Keratinocyte (primary cell): Measurements from ENCODE around the gene ZNF644. TPM values are rescaled to one million over a fixed set of nuclear protein-coding genes. Genes with fewer than 3 reads are reported as not detected.
"Not testable (repeated sequence)": the region's sequence is repeated elsewhere in the genome, so short reads cannot be mapped to it uniquely, and the experiment has no call there.

Experiments used
- DNase-seq: peaks from one replicate; pipeline ENCODE4 v3.0.0-alpha.2; 2011; ENCODE audit warnings: low read depth, missing footprints, low spot score
- FAIRE-seq: peaks from 2 replicates; lab custom pipeline; 2011; peaks lifted over from hg19 to GRCh38; lab: Jason Lieb, UNC
- H2AFZ ChIP-seq: 2 replicates; pipeline ENCODE4 v1.6.0; 2012; ENCODE audit warnings: low read length, control low read depth, inconsistent platforms; ENCODE audit not compliant: control insufficient read depth
- H3K27ac ChIP-seq: 2 replicates; pipeline ENCODE4 v1.5.1; 2011; ENCODE audit warnings: low read length; ENCODE audit not compliant: control insufficient read depth, insufficient read depth
- H3K27me3 ChIP-seq: 3 replicates; pipeline ENCODE4 v1.6.0; 2011; ENCODE audit warnings: low read length; ENCODE audit not compliant: control insufficient read depth, insufficient read depth; ENCODE audit errors: extremely low read depth
- H3K36me3 ChIP-seq, 2 experiments: 2 replicates in 1 of 2; 3 replicates in 1 of 2; pipeline ENCODE4 v1.5.1; 2011; ENCODE audit warnings: low read length in 2 of 2, mild to moderate bottlenecking in 1 of 2; ENCODE audit not compliant: control insufficient read depth in 2 of 2, insufficient read depth in 2 of 2; ENCODE audit errors: extremely low read depth in 1 of 2
- H3K4me1 ChIP-seq: 3 replicates; pipeline ENCODE4 v1.5.1; 2011; ENCODE audit warnings: low read length; ENCODE audit not compliant: control insufficient read depth, insufficient read depth; ENCODE audit errors: extremely low read depth
- H3K4me2 ChIP-seq: 3 replicates; pipeline ENCODE4 v1.6.0; 2011; ENCODE audit warnings: low read depth, low read length; ENCODE audit not compliant: control insufficient read depth, insufficient read depth; ENCODE audit errors: extremely low read depth
- H3K4me3 ChIP-seq, 3 experiments: fragments of 200-600 bp in 1 of 3; sonication (generic) in 1 of 3; 2 replicates in 2 of 3; 3 replicates in 1 of 3; pipeline ENCODE4 v1.5.1; 2011 to 2016; ENCODE audit warnings: low read length in 3 of 3, mild to moderate bottlenecking in 3 of 3, control low read depth in 2 of 3, inconsistent platforms in 1 of 3, low read depth in 1 of 3, mixed read lengths in 1 of 3, mixed run types in 1 of 3, moderate library complexity in 1 of 3; ENCODE audit not compliant: control insufficient read depth in 2 of 3, insufficient read depth in 2 of 3; ENCODE audit errors: extremely low read depth in 1 of 3
- H3K79me2 ChIP-seq: 2 replicates; pipeline ENCODE4 v1.6.0; 2012; ENCODE audit warnings: low read length; ENCODE audit not compliant: control insufficient read depth, insufficient read depth
- H3K9ac ChIP-seq: 3 replicates; pipeline ENCODE4 v1.6.0; 2011; ENCODE audit warnings: low read length; ENCODE audit not compliant: control insufficient read depth, insufficient read depth; ENCODE audit errors: extremely low read depth
- H3K9me1 ChIP-seq: 3 replicates; pipeline ENCODE4 v1.6.0; 2011; ENCODE audit warnings: low read length; ENCODE audit not compliant: control insufficient read depth, insufficient read depth; ENCODE audit errors: extremely low read depth
- H3K9me3 ChIP-seq: 2 replicates; pipeline ENCODE4 v1.5.1; 2012; ENCODE audit warnings: low read depth, low read length; ENCODE audit not compliant: control insufficient read depth
- H4K20me1 ChIP-seq: 3 replicates; pipeline ENCODE4 v1.6.0; 2011; ENCODE audit warnings: low read length; ENCODE audit not compliant: control insufficient read depth, insufficient read depth; ENCODE audit errors: extremely low read depth
- CTCF ChIP-seq, 3 experiments: IDR thresholded peaks in 1 of 3; conservative IDR thresholded peaks in 1 of 3; optimal IDR thresholded peaks in 1 of 3; 2 replicates in 2 of 3; 3 replicates in 1 of 3; pipeline versions ENCODE3 to v1.5.1; 2011; ENCODE audit warnings: low read length in 3 of 3, mild to moderate bottlenecking in 3 of 3, moderate library complexity in 2 of 3, control low read depth in 1 of 3, inconsistent platforms in 1 of 3; ENCODE audit not compliant: insufficient read depth in 2 of 3; ENCODE audit errors: extremely low read depth in 1 of 3
- EZH2 ChIP-seq: IDR thresholded peaks from one replicate; pipeline ENCODE4 v1.6.1; 2012; ENCODE audit warnings: inconsistent platforms, mild to moderate bottlenecking, low read length, moderate library complexity
- dilution Hi-C: fragments of 300-500 bp; cut with MboI; formaldehyde crosslinking; loops from one replicate; pipeline ENCODE4 v1.7.0; 2020; ENCODE audit warnings: low sequenced_read_pairs; ENCODE audit not compliant: extremely low pct_ligation_motif_present
- polyA plus RNA-seq, 5 experiments: library from polyadenylated mRNA; depleted of rRNA in 3 of 5; stranded (reverse) in 3 of 5; stranded (forward) in 1 of 5; unstranded in 1 of 5; fragments of >200 nt; gene quantifications; 1 replicate in 1 of 5; 2 replicates in 3 of 5; 3 replicates in 1 of 5; pipeline versions ENCODE4 v1.2.1 to v1.2.3, GENCODE V29; 2011 to 2012; ENCODE audit warnings: missing spikeins in 2 of 5, low read depth in 1 of 5, low replicate concordance in 1 of 5

Gene ZNF644
- polyA plus RNA-seq, 1 donor (not counting 4 experiments of a cell fraction or from before 2014, with no cell fraction given) = 19.1 TPM

GRCh38 chr1:91054780-91055481 lies 33.1 kb upstream of the ZNF644 start:
- H3K9ac ChIP-seq = no peak overlapping the region
- no peaks in the 10 kb centered on the region for H3K4me1 ChIP-seq
- H3K79me2 ChIP-seq = no peaks in the 10 kb centered on the region
- no peaks in the 10 kb centered on the region for H3K27me3 ChIP-seq
- dilution Hi-C loops = no loop called here
- H3K9me3 ChIP-seq = no peaks in the 10 kb centered on the region
- H4K20me1 ChIP-seq = no peaks in the 10 kb centered on the region
- H3K27ac ChIP-seq = no peak overlapping the region
- DNase-seq = no peak
- H3K36me3 ChIP-seq = no peaks in the 10 kb centered on the region
- no peak overlapping the region for H2AFZ ChIP-seq
- no peak overlapping the region for H3K4me3 ChIP-seq
- H3K9me1 ChIP-seq = no peaks in the 10 kb centered on the region
- no peak for FAIRE-seq
- no peak for TF ChIP-seq EZH2
- H3K4me2 ChIP-seq = no peak overlapping the region

GRCh38 chr1:91053630-91054029 lies 31.8 kb upstream of the ZNF644 start:
- Histone ChIP-seq H3K27ac (no peak overlapping the region), H3K4me2 (no peak overlapping the region), H3K9ac (no peak overlapping the region), H3K4me3 (no peak overlapping the region), H3K9me3 (no peaks in the 10 kb centered on the region), H3K79me2 (no peaks in the 10 kb centered on the region), H4K20me1 (no peaks in the 10 kb centered on the region), H3K36me3 (no peaks in the 10 kb centered on the region), H3K9me1 (no peaks in the 10 kb centered on the region), H3K27me3 (no peaks in the 10 kb centered on the region), H3K4me1 (no peaks in the 10 kb centered on the region), H2AFZ (no peak overlapping the region)
- no peak for FAIRE-seq
- DNase-seq = no peak
- dilution Hi-C loops = no loop called here
- no peak for TF ChIP-seq EZH2
- TF ChIP-seq CTCF (optimal IDR thresholded peaks at IDR 0.05 in 1 of 3, IDR thresholded peaks at IDR 0.05 in 1 of 3, conservative IDR thresholded peaks at IDR 0.05 in 1 of 3; ENCODE audit: extremely low read depth in 1 of 3, insufficient read depth in 2 of 3, low read length in 3 of 3) = no peak

GRCh38 chr1:91049551-91049950 lies 27.7 kb upstream of the ZNF644 start:
- H3K9me3 ChIP-seq, H3K9ac ChIP-seq, dilution Hi-C loops, H3K79me2 ChIP-seq, DNase-seq, H3K27ac ChIP-seq, H3K4me3 ChIP-seq, H3K4me2 ChIP-seq, H3K9me1 ChIP-seq, H2AFZ ChIP-seq, H3K4me1 ChIP-seq, H3K36me3 ChIP-seq, FAIRE-seq, H3K27me3 ChIP-seq, H4K20me1 ChIP-seq: not testable (repeated sequence)
